Diencephalon (tissue), 1 donor: ENCODE data around the gene GTF3C6. TPM values are rescaled to one million over a fixed set of nuclear protein-coding genes. Genes with fewer than 3 reads are reported as not detected.

Source experiments
- total RNA-seq: library from RNA; depleted of rRNA; stranded (reverse); fragments of >200 nt; gene quantifications from one replicate; pipeline ENCODE4 v1.2.3, GENCODE V29; 2014

The GTF3C6 gene
- total RNA-seq = 52.8 TPM

GRCh38 chr6:110958329-110959192 lies at the start of gene GTF3C6:
TSS of gene GTF3C6 (plus strand) at chr6:110958706. CDS start at chr6:110958770, 64 bp downstream.

Other genes starting within 250 kb of the GTF3C6 start
- gene CDK19, start 143.2 kb upstream of the GTF3C6 start, total RNA-seq = 43.1 TPM
- 92.3 TPM for gene AMD1, start 83.9 kb upstream of the GTF3C6 start, total RNA-seq
- 18.9 TPM for gene RPF2, start 23.3 kb downstream of the GTF3C6 start, total RNA-seq
- gene SLC16A10, start 128.8 kb downstream of the GTF3C6 start, total RNA-seq = 20.1 TPM